SK-N-SH (cell line): ENCODE measurements around the gene THSD4. TPM values are rescaled to one million over a fixed set of nuclear protein-coding genes. Genes with fewer than 3 reads are reported as not detected.
A peak's percentile ranks its signal among the peaks of the same experiment; 100 is the strongest.

Source experiments
- CTCF ChIA-PET: fragments of 300-600, 350-600 bp; formaldehyde crosslinking; extraction: SDS; loops from one replicate; lab custom pipeline; 2021; lab: Yijun Ruan, JAX
- POLR2A ChIA-PET: fragments of 350-600 bp; sonication (Branson Sonifier 250); formaldehyde crosslinking; extraction: SDS; loops from one replicate; lab custom pipeline; 2020; ENCODE audit warnings: antibody characterized with exemption, inconsistent platforms; lab: Yijun Ruan, JAX
- DNase-seq: peaks from one replicate; pipeline ENCODE4 v3.0.0; 2012
- H2AFZ ChIP-seq: fragments of 200-600 bp; sonication (generic); 2 replicates; pipeline ENCODE4 v1.8.1; 2016; ENCODE audit warnings: antibody characterized with exemption, mild to moderate bottlenecking, low read depth
- H3F3A ChIP-seq: fragments of 200-600 bp; sonication (generic); replicated peaks from 2 replicates; pipeline ENCODE3; 2016; ENCODE audit warnings: antibody characterized with exemption, mild to moderate bottlenecking; ENCODE audit not compliant: insufficient read depth
- H3K27ac ChIP-seq, 2 experiments: fragments of 200-500 bp in 1 of 2; fragments of 200-600 bp in 1 of 2; sonication (Bioruptor generic) in 1 of 2; sonication (generic), shearing (Covaris generic) in 1 of 2; 2 replicates each; pipeline versions ENCODE4 v1.5.1 to v1.6.1; 2014 to 2016; ENCODE audit warnings: low read depth in 2 of 2, inconsistent platforms in 1 of 2, low read length in 1 of 2, mild to moderate bottlenecking in 1 of 2, mixed read lengths in 1 of 2
- H3K27me3 ChIP-seq: fragments of 200-600 bp; sonication (generic), shearing (Covaris generic); 2 replicates; pipeline ENCODE4 v1.6.1; 2016; ENCODE audit warnings: mixed run types; ENCODE audit not compliant: insufficient read depth
- H3K36me3 ChIP-seq, 2 experiments: fragments of 200-500 bp in 1 of 2; fragments of 200-600 bp in 1 of 2; sonication (Bioruptor generic) in 1 of 2; sonication (generic) in 1 of 2; replicated peaks in 1 of 2; 2 replicates each; pipeline versions ENCODE3 to v1.5.1; 2014 to 2016; ENCODE audit warnings: low read length in 1 of 2, mild to moderate bottlenecking in 1 of 2; ENCODE audit not compliant: insufficient read depth in 2 of 2, control insufficient read depth in 1 of 2
- H3K4me1 ChIP-seq, 2 experiments: fragments of 200-500 bp in 1 of 2; fragments of 200-600 bp in 1 of 2; sonication (Bioruptor generic) in 1 of 2; sonication (generic), shearing (Covaris generic) in 1 of 2; 2 replicates each; pipeline versions ENCODE4 v1.5.1 to v1.6.1; 2014 to 2016; ENCODE audit warnings: low read depth in 1 of 2, low read length in 1 of 2, mixed run types in 1 of 2; ENCODE audit not compliant: insufficient read depth in 2 of 2, control insufficient read depth in 1 of 2
- H3K4me2 ChIP-seq: fragments of 200-600 bp; sonication (generic), shearing (Covaris generic); 2 replicates; pipeline ENCODE4 v1.6.1; 2017; ENCODE audit warnings: mixed run types
- H3K4me3 ChIP-seq, 2 experiments: fragments of 200-500 bp in 1 of 2; fragments of 200-600 bp in 1 of 2; sonication (Bioruptor generic) in 1 of 2; sonication (generic), shearing (Covaris generic) in 1 of 2; 2 replicates each; pipeline versions ENCODE4 v1.5.1 to v1.8.1; 2014 to 2016; ENCODE audit warnings: low read depth in 2 of 2, inconsistent platforms in 1 of 2, low read length in 1 of 2, mild to moderate bottlenecking in 1 of 2, mixed read lengths in 1 of 2, moderate library complexity in 1 of 2
- H3K79me2 ChIP-seq: fragments of 200-600 bp; sonication (generic); 2 replicates; pipeline ENCODE4 v1.8.1; 2017; ENCODE audit warnings: mild to moderate bottlenecking; ENCODE audit not compliant: insufficient read depth
- H3K9ac ChIP-seq: fragments of 200-600 bp; sonication (generic); 2 replicates; pipeline ENCODE4 v1.6.1; 2017; ENCODE audit warnings: mixed run types
- H3K9me2 ChIP-seq: fragments of 200-600 bp; sonication (generic); 2 replicates; pipeline ENCODE4 v1.6.1; 2017; ENCODE audit warnings: mixed run types
- H3K9me3 ChIP-seq: fragments of 200-600 bp; sonication (generic); 2 replicates; pipeline ENCODE4 v1.6.1; 2017; ENCODE audit warnings: mixed run types, mild to moderate bottlenecking, moderate library complexity
- H4K20me1 ChIP-seq: fragments of 200-600 bp; sonication (generic); 2 replicates; pipeline ENCODE4 v1.6.1; 2017; ENCODE audit warnings: mild to moderate bottlenecking, mixed run types; ENCODE audit not compliant: insufficient read depth
- CHD2 ChIP-seq: fragments of 150-350 bp; IDR thresholded peaks from 2 replicates; pipeline ENCODE4 v1.6.1; 2018; ENCODE audit warnings: low read length; ENCODE audit not compliant: partially characterized antibody
- EP300 ChIP-seq, 2 experiments: IDR thresholded peaks; 2 replicates each; pipeline versions ENCODE4 v1.4.0 to v1.6.1; 2012; ENCODE audit warnings: borderline replicate concordance in 1 of 2, low read depth in 1 of 2, low read length in 1 of 2
- EZH2phosphoT487 ChIP-seq: fragments of 200-600 bp; sonication (generic); IDR thresholded peaks from 2 replicates; pipeline ENCODE4 v1.6.1; 2017; ENCODE audit warnings: low read depth, mixed run types, mild to moderate bottlenecking, antibody characterized with exemption, moderate library complexity, borderline replicate concordance
- FOXM1 ChIP-seq: IDR thresholded peaks from 2 replicates; pipeline ENCODE4 v1.4.0; 2012; ENCODE audit warnings: low read depth, mild to moderate bottlenecking
- JUND ChIP-seq: IDR thresholded peaks from 2 replicates; pipeline ENCODE4 v1.4.0; 2012
- NFIC ChIP-seq: IDR thresholded peaks from 2 replicates; pipeline ENCODE4 v1.4.0; 2012; ENCODE audit warnings: borderline replicate concordance
- NRF1 ChIP-seq: IDR thresholded peaks from 2 replicates; pipeline ENCODE4 v1.6.1; 2012; ENCODE audit warnings: low read depth, mild to moderate bottlenecking, low read length
- SMC3 ChIP-seq: IDR thresholded peaks from 2 replicates; pipeline ENCODE4 v1.6.1; 2012; ENCODE audit warnings: low read depth, low read length, improper control_type of control experiment
- TCF12 ChIP-seq: IDR thresholded peaks from 2 replicates; pipeline ENCODE4 v1.4.0; 2012
- TEAD4 ChIP-seq: IDR thresholded peaks from 2 replicates; pipeline ENCODE4 v1.4.0; 2012; ENCODE audit warnings: mild to moderate bottlenecking, borderline replicate concordance; ENCODE audit not compliant: insufficient read depth
- WGBS: methylation state at CpG from one replicate; pipeline ENCODE4 v1.1.6; 2017; ENCODE audit warnings: low lambda C conversion rate; 5-methylcytosine and 5-hydroxymethylcytosine counted together
- polyA plus RNA-seq, 3 experiments: library from polyadenylated mRNA; depleted of rRNA; stranded (reverse); fragments of >200 nt; gene quantifications; 2 replicates each; pipeline ENCODE4 v1.2.3, GENCODE V29; 2012
- TF ChIP-seq, protein P1 (sequence below): fragments of 200-600 bp; sonication (generic); IDR thresholded peaks from 2 replicates; pipeline ENCODE4 v1.6.1; 2017; ENCODE audit warnings: antibody characterized with exemption, mild to moderate bottlenecking, moderate library complexity
- TF ChIP-seq, protein P2 (sequence below): IDR thresholded peaks from 2 replicates; pipeline ENCODE4 v1.4.0; 2012; ENCODE audit warnings: low read depth
- TF ChIP-seq, protein P3 (sequence below): IDR thresholded peaks from 2 replicates; pipeline ENCODE4; 2012
- TF ChIP-seq, protein P4 (sequence below): fragments of 150-350 bp; IDR thresholded peaks from 2 replicates; pipeline ENCODE4 v1.6.1; 2017; ENCODE audit warnings: antibody characterized with exemption, low read length, low read depth, borderline replicate concordance
- TF ChIP-seq, protein P5 (sequence below): IDR thresholded peaks from 2 replicates; pipeline ENCODE4 v1.4.0; 2012; ENCODE audit warnings: low read depth, borderline replicate concordance

Gene THSD4
- polyA plus RNA-seq, 1 of the 3 experiments (the other 2 are of a cell fraction) = 79.1 TPM

DNA sequence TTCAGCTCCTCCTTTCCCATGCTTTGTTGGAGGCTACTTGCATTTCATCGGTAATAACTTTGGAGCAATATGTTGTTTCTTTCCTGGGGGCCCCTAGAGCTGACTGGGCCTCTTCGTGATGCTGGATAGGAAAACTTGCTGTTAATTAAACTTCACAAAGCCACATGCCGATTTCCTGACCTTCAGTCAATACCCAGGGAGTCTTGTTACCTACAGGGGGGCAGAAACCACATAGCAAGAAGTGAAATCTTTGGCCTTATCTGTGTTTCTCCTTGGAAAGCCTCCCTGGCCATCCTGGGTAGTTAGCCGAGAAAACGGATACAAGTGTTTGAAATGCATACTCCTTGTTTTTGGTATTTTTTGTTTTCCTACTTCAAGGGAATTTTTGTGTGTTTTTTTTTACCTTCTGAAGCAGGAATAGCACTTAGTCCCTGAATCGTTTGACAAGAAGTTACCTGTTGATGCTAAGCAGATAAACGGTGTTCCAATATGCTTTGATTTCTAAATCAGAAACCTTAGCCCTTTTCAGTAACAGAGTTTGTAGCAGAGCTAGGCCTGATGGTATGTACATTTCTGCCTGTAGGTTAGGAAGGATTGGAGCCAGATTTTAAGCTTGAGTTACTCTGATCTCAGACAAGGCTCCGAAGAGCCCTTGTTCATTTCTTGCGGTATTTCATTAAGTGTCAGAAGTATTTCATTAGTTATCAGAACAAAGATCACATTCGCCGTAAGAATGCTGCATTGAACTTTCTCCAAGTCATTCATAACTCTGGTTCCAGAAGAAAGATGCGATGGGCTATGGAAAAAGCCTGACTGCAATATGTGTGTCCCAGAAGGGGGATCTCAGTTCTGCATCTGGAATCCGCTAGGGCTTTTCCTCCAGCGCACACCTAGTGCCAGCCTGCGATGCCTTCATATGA lies 111.5 kb downstream of the THSD4 start:
- no peak for DNase-seq
- H3K4me3 ChIP-seq = no peak overlapping the region; a peak in 1 of 4 replicates
- CTCF ChIA-PET = interaction anchor here (1.6 kb wide), 1 partner anchor 12 kb away, joined by 3 read pairs; no protein-coding TSS in a partner anchor
- no peaks in the 10 kb centered on the region for H3K27me3 ChIP-seq
- peaks cover 12% of the 10 kb centered on the region for H3F3A ChIP-seq
- H3K27ac ChIP-seq = peak overlapping the region; percentile 59 to 76
- H3K9me3 ChIP-seq = no peaks in the 10 kb centered on the region
- H4K20me1 ChIP-seq = no peaks in the 10 kb centered on the region
- peaks cover 0 to 6% of the 10 kb centered on the region in 2 experiments for H3K36me3 ChIP-seq
- 57% methylated on average over 15 of the region's 15 CpGs for WGBS
- TF ChIP-seq NFIC = peak; percentile 64
- TF ChIP-seq, protein P1, sequence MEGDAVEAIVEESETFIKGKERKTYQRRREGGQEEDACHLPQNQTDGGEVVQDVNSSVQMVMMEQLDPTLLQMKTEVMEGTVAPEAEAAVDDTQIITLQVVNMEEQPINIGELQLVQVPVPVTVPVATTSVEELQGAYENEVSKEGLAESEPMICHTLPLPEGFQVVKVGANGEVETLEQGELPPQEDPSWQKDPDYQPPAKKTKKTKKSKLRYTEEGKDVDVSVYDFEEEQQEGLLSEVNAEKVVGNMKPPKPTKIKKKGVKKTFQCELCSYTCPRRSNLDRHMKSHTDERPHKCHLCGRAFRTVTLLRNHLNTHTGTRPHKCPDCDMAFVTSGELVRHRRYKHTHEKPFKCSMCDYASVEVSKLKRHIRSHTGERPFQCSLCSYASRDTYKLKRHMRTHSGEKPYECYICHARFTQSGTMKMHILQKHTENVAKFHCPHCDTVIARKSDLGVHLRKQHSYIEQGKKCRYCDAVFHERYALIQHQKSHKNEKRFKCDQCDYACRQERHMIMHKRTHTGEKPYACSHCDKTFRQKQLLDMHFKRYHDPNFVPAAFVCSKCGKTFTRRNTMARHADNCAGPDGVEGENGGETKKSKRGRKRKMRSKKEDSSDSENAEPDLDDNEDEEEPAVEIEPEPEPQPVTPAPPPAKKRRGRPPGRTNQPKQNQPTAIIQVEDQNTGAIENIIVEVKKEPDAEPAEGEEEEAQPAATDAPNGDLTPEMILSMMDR = peak; percentile 35; the same call in 1 of the 2 replicates
- no peak for TF ChIP-seq CHD2
- peak in 1 of 2 experiments; percentile 67; a peak in 1 of 4 replicates for TF ChIP-seq EP300 (IDR thresholded peaks at IDR 0.05; ENCODE audit: borderline replicate concordance in 1 of 2, low read depth in 1 of 2, low read length in 1 of 2)
- peak; percentile 29; the same call in 1 of the 2 replicates for TF ChIP-seq JUND
- TF ChIP-seq TCF12 = peak; percentile 88
- TF ChIP-seq, protein P2, sequence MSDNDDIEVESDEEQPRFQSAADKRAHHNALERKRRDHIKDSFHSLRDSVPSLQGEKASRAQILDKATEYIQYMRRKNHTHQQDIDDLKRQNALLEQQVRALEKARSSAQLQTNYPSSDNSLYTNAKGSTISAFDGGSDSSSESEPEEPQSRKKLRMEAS = peak; percentile 70; the same call in 1 of the 2 replicates
- peak; percentile 77; the same call in 1 of the 2 replicates for TF ChIP-seq TEAD4
- TF ChIP-seq FOXM1 = 0 out of 2 replicates have a peak, but pooled peaks have one; percentile 24
- no peak for TF ChIP-seq SMC3
- TF ChIP-seq, protein P3, sequence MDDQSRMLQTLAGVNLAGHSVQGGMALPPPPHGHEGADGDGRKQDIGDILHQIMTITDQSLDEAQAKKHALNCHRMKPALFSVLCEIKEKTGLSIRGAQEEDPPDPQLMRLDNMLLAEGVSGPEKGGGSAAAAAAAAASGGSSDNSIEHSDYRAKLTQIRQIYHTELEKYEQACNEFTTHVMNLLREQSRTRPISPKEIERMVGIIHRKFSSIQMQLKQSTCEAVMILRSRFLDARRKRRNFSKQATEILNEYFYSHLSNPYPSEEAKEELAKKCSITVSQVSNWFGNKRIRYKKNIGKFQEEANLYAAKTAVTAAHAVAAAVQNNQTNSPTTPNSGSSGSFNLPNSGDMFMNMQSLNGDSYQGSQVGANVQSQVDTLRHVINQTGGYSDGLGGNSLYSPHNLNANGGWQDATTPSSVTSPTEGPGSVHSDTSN = peak; percentile 75
- no peak for TF ChIP-seq EZH2phosphoT487
- no peaks in the 10 kb centered on the region for H3K79me2 ChIP-seq
- peaks cover 11 to 19% of the 10 kb centered on the region in 2 experiments for H3K4me1 ChIP-seq
- peak overlapping the region; percentile 37; the same call in 1 of the 2 replicates for H3K4me2 ChIP-seq
- H3K9me2 ChIP-seq = no peaks in the 10 kb centered on the region
- H2AFZ ChIP-seq = no peak overlapping the region
- H3K9ac ChIP-seq = no peak overlapping the region
- POLR2A ChIA-PET = no interaction called here

DNA sequence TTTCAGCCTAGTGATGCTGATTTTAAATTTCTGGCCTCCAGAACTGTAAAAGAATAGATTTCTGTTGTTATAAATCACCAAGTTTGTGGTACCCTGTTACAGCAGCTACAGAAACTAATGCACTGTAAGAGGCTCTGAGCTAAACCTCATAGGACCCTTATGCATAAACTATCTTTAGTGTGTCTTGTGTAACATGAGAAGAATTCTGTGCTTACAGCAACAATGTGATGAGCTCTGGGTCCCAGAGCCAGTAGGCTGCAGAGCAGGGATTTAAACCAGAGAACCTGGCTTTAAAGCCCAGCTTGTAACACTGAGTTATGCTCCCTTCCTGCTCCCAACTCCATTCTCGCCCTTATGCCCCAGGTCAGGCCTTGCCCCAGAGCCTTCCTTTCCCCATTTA lies 113.1 kb downstream of the THSD4 start:
- Histone ChIP-seq H3K4me2 (no peak overlapping the region), H3K4me1 (peaks cover 11 to 19% of the 10 kb centered on the region in 2 experiments), H3K9me3 (no peaks in the 10 kb centered on the region), H3K27me3 (no peaks in the 10 kb centered on the region), H3F3A (peaks cover 12% of the 10 kb centered on the region), H3K27ac (no peak overlapping the region), H3K9ac (no peak overlapping the region), H3K9me2 (no peaks in the 10 kb centered on the region), H3K36me3 (peaks cover 0 to 6% of the 10 kb centered on the region in 2 experiments), H3K79me2 (no peaks in the 10 kb centered on the region), H3K4me3 (no peak overlapping the region), H4K20me1 (no peaks in the 10 kb centered on the region), H2AFZ (no peak overlapping the region)
- 94% methylated on average over 1 of the region's 1 CpG for WGBS
- DNase-seq = no peak
- CTCF ChIA-PET = no interaction called here
- POLR2A ChIA-PET = no interaction called here
- TF ChIP-seq, protein P2 = no peak
- TF ChIP-seq, protein P4, sequence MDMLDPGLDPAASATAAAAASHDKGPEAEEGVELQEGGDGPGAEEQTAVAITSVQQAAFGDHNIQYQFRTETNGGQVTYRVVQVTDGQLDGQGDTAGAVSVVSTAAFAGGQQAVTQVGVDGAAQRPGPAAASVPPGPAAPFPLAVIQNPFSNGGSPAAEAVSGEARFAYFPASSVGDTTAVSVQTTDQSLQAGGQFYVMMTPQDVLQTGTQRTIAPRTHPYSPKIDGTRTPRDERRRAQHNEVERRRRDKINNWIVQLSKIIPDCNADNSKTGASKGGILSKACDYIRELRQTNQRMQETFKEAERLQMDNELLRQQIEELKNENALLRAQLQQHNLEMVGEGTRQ = no peak
- TF ChIP-seq NRF1 = no peak
- TF ChIP-seq, protein P1 = no peak
- no peak for TF ChIP-seq SMC3
- TF ChIP-seq, protein P5, sequence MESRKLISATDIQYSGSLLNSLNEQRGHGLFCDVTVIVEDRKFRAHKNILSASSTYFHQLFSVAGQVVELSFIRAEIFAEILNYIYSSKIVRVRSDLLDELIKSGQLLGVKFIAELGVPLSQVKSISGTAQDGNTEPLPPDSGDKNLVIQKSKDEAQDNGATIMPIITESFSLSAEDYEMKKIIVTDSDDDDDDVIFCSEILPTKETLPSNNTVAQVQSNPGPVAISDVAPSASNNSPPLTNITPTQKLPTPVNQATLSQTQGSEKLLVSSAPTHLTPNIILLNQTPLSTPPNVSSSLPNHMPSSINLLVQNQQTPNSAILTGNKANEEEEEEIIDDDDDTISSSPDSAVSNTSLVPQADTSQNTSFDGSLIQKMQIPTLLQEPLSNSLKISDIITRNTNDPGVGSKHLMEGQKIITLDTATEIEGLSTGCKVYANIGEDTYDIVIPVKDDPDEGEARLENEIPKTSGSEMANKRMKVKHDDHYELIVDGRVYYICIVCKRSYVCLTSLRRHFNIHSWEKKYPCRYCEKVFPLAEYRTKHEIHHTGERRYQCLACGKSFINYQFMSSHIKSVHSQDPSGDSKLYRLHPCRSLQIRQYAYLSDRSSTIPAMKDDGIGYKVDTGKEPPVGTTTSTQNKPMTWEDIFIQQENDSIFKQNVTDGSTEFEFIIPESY = no peak
